PC-3 (cell line): ENCODE results near the gene RNF208. TPM values are rescaled to one million over a fixed set of nuclear protein-coding genes. Genes with fewer than 3 reads are reported as not detected.

Experiments used
- ATAC-seq: fragments of 200-7000 bp; cut with Tn5 transposase; 2 replicates; pipeline ENCODE4 v1.9.1; 2020; ENCODE audit warnings: mild to moderate bottlenecking, moderate library complexity
- BruUV-seq: library from RNA; stranded (reverse); fragments of 400-500 nt; replicated peaks from 2 replicates; lab custom pipeline; 2021; lab: Mats Ljungman, UMichigan
- CTCF ChIA-PET: fragments of 300-600 bp; sonication (Branson Sonifier 250); formaldehyde crosslinking; loops from one replicate; lab custom pipeline; 2022; ENCODE audit warnings: antibody characterized with exemption; lab: Charles Lee
- POLR2A ChIA-PET: fragments of 300-600 bp; sonication (Branson Sonifier 250); formaldehyde crosslinking; loops from one replicate; lab custom pipeline; 2022; ENCODE audit warnings: antibody characterized with exemption; ENCODE audit not compliant: unreplicated experiment; lab: Charles Lee
- DNase-seq: peaks from one replicate; pipeline ENCODE4 v3.0.0-alpha.2; 2015
- H2AFZ ChIP-seq: fragments of 300-600 bp; sonication (generic); 2 replicates; pipeline ENCODE4 v1.6.0; 2016; ENCODE audit warnings: antibody characterized with exemption, low read length
- H3F3A ChIP-seq: fragments of 300-600 bp; sonication (generic); one replicate; pipeline ENCODE4 v1.6.0; 2017; ENCODE audit warnings: antibody characterized with exemption, low read length, control low read depth, mild to moderate bottlenecking; ENCODE audit not compliant: unreplicated experiment
- H3K27ac ChIP-seq: fragments of 300-600 bp; sonication (generic); 2 replicates; pipeline ENCODE4 v1.5.1; 2016; ENCODE audit warnings: mild to moderate bottlenecking, low read length
- H3K27me3 ChIP-seq: fragments of 300-600 bp; sonication (generic); 2 replicates; pipeline ENCODE4 v1.6.1; 2016; ENCODE audit warnings: low read length, mixed read lengths
- H3K36me3 ChIP-seq: fragments of 300-600 bp; sonication (generic); 2 replicates; pipeline ENCODE4 v1.6.1; 2016; ENCODE audit warnings: low read depth, mixed run types, low read length, mixed read lengths
- H3K4me1 ChIP-seq: fragments of 300-600 bp; sonication (generic); 2 replicates; pipeline ENCODE4 v1.5.1; 2016; ENCODE audit warnings: low read length; ENCODE audit not compliant: insufficient read depth
- H3K4me2 ChIP-seq: fragments of 300-600 bp; sonication (generic); 2 replicates; pipeline ENCODE4 v1.6.0; 2016; ENCODE audit warnings: low read length
- H3K4me3 ChIP-seq: fragments of 300-600 bp; sonication (generic); 2 replicates; pipeline ENCODE4 v1.5.1; 2016; ENCODE audit warnings: mild to moderate bottlenecking, low read length, mixed read lengths
- H3K79me2 ChIP-seq: fragments of 300-600 bp; sonication (generic); 2 replicates; pipeline ENCODE4 v1.6.1; 2017; ENCODE audit warnings: low read length, mixed read lengths
- H3K9ac ChIP-seq: fragments of 300-600 bp; sonication (generic); 2 replicates; pipeline ENCODE4 v1.6.0; 2016; ENCODE audit warnings: mild to moderate bottlenecking, low read length
- H3K9me2 ChIP-seq: fragments of 300-600 bp; sonication (generic); replicated peaks from 2 replicates; pipeline ENCODE4 v1.6.1; 2016; ENCODE audit warnings: mixed run types, low read length, mixed read lengths
- H3K9me3 ChIP-seq: fragments of 300-600 bp; sonication (generic); 2 replicates; pipeline ENCODE4 v1.6.1; 2016; ENCODE audit warnings: low read length, mixed read lengths
- H4K20me1 ChIP-seq: fragments of 300-600 bp; sonication (generic); 2 replicates; pipeline ENCODE4 v1.6.1; 2016; ENCODE audit warnings: low read length, mixed read lengths
- EZH2 ChIP-seq: fragments of 300-600 bp; sonication (generic); IDR thresholded peaks from one replicate; pipeline ENCODE4 v1.6.1; 2017; ENCODE audit warnings: antibody characterized with exemption, mild to moderate bottlenecking, low read length; ENCODE audit not compliant: unreplicated experiment
- EZH2phosphoT487 ChIP-seq: fragments of 300-600 bp; sonication (generic); IDR thresholded peaks from 2 replicates; pipeline ENCODE4 v1.6.1; 2018; ENCODE audit warnings: mild to moderate bottlenecking, antibody characterized with exemption, low read length, borderline replicate concordance
- intact Hi-C: fragments of 100-400 bp; cut with micrococcal nuclease; formaldehyde crosslinking; loops from 2 replicates; pipeline ENCODE4 v1.9.0; 2023
- total RNA-seq: library from RNA; depleted of rRNA; stranded (reverse); fragments of >200 nt; gene quantifications from 2 replicates; pipeline ENCODE4 v1.2.3, GENCODE V29; 2014
- TF ChIP-seq, protein P1 (sequence below): fragments of 300-600 bp; sonication (generic); conservative IDR thresholded peaks from 2 replicates; pipeline ENCODE4 v1.5.1; 2017; ENCODE audit warnings: antibody characterized with exemption, low read depth, mild to moderate bottlenecking, low read length

Gene RNF208
- total RNA-seq, 1 experiment from 2014 or later, result 1.7 TPM

DNA sequence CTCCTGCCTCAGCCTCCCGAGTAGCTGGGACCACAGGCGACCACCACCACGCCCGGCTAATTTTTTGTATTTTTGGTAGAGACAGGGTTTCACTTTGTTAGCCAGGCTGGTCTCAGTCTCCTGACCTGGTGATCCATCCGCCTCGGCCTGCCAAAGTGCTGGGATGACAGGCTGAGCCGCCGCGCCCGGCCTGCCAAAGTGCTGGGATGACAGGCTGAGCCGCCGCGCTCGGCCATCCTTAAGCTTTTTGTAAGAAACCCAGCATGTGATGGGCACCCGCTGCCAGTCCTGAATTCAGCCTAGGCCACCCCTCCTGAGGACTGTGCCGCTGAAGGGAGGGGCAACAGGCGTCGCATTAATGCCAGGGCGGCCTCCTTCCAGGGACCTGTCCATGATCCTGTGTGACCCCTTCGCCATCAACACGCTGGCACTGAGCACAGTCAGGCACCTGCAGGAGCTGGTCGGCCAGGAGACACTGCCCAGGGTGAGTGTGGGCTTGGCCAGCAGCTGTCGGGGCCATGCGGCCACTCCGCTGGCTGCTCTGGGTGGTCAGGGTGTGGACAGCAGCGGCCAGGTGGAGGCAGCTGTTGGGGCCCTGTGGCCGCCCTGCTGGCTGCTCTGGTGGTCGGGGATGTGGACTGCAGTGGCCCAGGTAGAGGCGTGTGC is 43.6 kb upstream of the RNF208 start:
- Histone ChIP-seq H2AFZ (no peak overlapping the region), H3K9ac (no peak overlapping the region), H3K27ac (no peak overlapping the region), H3K9me3 (no peaks in the 10 kb centered on the region), H3K4me2 (no peak overlapping the region), H3K36me3 (0 out of 2 replicates have a peak, but pooled peaks cover 6% of the 10 kb centered on the region), H3F3A (no peaks in the 10 kb centered on the region), H3K27me3 (no peaks in the 10 kb centered on the region), H3K4me1 (no peaks in the 10 kb centered on the region), H3K9me2 (no peaks in the 10 kb centered on the region), H3K79me2 (no peaks in the 10 kb centered on the region), H3K4me3 (no peak overlapping the region), H4K20me1 (no peaks in the 10 kb centered on the region)
- ATAC-seq, result no peak
- TF ChIP-seq, protein P1, sequence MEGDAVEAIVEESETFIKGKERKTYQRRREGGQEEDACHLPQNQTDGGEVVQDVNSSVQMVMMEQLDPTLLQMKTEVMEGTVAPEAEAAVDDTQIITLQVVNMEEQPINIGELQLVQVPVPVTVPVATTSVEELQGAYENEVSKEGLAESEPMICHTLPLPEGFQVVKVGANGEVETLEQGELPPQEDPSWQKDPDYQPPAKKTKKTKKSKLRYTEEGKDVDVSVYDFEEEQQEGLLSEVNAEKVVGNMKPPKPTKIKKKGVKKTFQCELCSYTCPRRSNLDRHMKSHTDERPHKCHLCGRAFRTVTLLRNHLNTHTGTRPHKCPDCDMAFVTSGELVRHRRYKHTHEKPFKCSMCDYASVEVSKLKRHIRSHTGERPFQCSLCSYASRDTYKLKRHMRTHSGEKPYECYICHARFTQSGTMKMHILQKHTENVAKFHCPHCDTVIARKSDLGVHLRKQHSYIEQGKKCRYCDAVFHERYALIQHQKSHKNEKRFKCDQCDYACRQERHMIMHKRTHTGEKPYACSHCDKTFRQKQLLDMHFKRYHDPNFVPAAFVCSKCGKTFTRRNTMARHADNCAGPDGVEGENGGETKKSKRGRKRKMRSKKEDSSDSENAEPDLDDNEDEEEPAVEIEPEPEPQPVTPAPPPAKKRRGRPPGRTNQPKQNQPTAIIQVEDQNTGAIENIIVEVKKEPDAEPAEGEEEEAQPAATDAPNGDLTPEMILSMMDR, result no peak
- TF ChIP-seq EZH2phosphoT487 (no peak), EZH2 (no peak)
- no peak for DNase-seq
- CTCF ChIA-PET, result no interaction called here
- POLR2A ChIA-PET, result no interaction called here
- BruUV-seq, result no TSS peak
- intact Hi-C loops, result no loop called here

DNA sequence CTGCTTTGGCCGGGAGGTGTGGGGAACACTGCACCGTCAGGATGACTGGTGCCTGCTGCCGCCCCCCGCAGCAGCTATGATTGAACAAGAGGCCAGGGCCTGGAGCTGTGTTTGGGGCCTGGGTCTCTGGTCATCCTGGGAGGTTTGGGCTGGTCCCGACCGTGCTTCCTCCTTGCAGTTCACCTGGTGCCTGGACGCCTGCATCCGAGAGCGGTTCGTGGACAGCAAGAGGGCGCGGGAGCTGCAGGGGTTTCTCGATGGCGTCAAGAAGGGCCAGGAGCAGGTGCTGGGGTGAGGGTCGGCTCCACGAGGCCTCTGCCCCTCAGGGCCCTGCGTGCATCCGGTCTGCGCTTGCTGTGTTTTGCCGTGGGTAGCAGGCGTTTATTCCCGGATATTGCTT is 42.0 kb upstream of the RNF208 start:
- H3K4me1 ChIP-seq, result no peaks in the 10 kb centered on the region
- ChIA-PET CTCF (no interaction called here), POLR2A (no interaction called here)
- intact Hi-C loops, result no loop called here
- H3K79me2 ChIP-seq, result no peaks in the 10 kb centered on the region
- ATAC-seq (no peak), DNase-seq (no peak)
- H3K27ac ChIP-seq, result no peak overlapping the region
- H3K36me3 ChIP-seq, result 0 out of 2 replicates have a peak, but pooled peaks cover 6% of the 10 kb centered on the region
- H3K9me2 ChIP-seq, result no peaks in the 10 kb centered on the region
- H4K20me1 ChIP-seq, result no peaks in the 10 kb centered on the region
- H3K9me3 ChIP-seq, result no peaks in the 10 kb centered on the region
- no peak overlapping the region for H2AFZ ChIP-seq
- no peaks in the 10 kb centered on the region for H3K27me3 ChIP-seq
- no TSS peak for BruUV-seq
- H3F3A ChIP-seq, result no peaks in the 10 kb centered on the region
- no peak overlapping the region for H3K4me2 ChIP-seq
- no peak overlapping the region for H3K9ac ChIP-seq
- H3K4me3 ChIP-seq, result no peak overlapping the region
- TF ChIP-seq, protein P1, result no peak
- TF ChIP-seq EZH2, result no peak
- no peak for TF ChIP-seq EZH2phosphoT487

DNA sequence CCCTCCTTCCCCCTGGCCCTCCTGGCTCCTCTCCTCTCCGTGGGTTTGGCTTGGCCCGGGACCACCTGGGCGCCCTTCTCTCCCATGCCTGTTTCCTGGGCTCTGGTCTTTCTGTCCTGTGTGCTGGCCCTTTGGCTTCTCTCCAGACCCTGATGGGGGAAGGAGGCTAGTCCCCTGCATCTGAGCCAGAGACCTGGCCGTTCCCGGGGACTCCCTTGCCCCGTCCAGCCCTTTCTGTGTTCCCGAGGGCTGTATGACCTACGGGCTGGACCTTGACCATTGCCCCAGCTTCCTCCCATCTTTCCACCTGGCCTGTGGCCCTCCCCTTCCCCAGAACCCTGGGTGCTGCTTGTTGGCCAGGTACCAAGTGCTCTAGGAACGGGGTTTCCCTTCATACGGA is 41.5 kb upstream of the RNF208 start:
- CTCF ChIA-PET, result no interaction called here
- TF ChIP-seq EZH2phosphoT487, result no peak
- TF ChIP-seq EZH2, result no peak
- TF ChIP-seq, protein P1, result no peak

More for the DNA sequence above, 41.5 kb upstream of the RNF208 start:
- no peak for ATAC-seq
- no TSS peak for BruUV-seq
- Histone ChIP-seq H3K9ac (no peak overlapping the region), H4K20me1 (no peaks in the 10 kb centered on the region), H3K9me2 (no peaks in the 10 kb centered on the region), H3K4me1 (no peaks in the 10 kb centered on the region), H3K4me3 (no peak overlapping the region), H3K27ac (no peak overlapping the region), H3K4me2 (no peak overlapping the region), H3F3A (no peaks in the 10 kb centered on the region), H3K36me3 (peaks cover 6% of the 10 kb centered on the region; the same call in 1 of the 2 replicates), H3K27me3 (no peaks in the 10 kb centered on the region), H3K9me3 (no peaks in the 10 kb centered on the region), H3K79me2 (no peaks in the 10 kb centered on the region), H2AFZ (no peak overlapping the region)
- intact Hi-C loops, result no loop called here
- DNase-seq, result no peak
- POLR2A ChIA-PET, result no interaction called here
